LNCAP (cell line): ENCODE data around the gene CAMTA1.

Experiments
- CTCF ChIP-seq: fragments of 450-650 bp; IDR thresholded peaks from 2 replicates; pipeline ENCODE4 v1.5.1; 2017; ENCODE audit warnings: mild to moderate bottlenecking

The CAMTA1 gene

GRCh38 chr1:7442036-7442435, 656.8 kb downstream of the CAMTA1 start:
- no peak for TF ChIP-seq CTCF

GRCh38 chr1:7442918-7443317, 657.7 kb downstream of the CAMTA1 start:
- TF ChIP-seq CTCF: no peak

GRCh38 chr1:7444363-7444762, 659.1 kb downstream of the CAMTA1 start:
- no peak for TF ChIP-seq CTCF

GRCh38 chr1:7447093-7447492, 661.8 kb downstream of the CAMTA1 start:
- TF ChIP-seq CTCF: no peak

GRCh38 chr1:7447736-7448135, 662.5 kb downstream of the CAMTA1 start:
- no peak for TF ChIP-seq CTCF

- no peak for TF ChIP-seq CTCF
Measured at GRCh38 chr1:7448986-7449385, 663.7 kb downstream of the CAMTA1 start.

GRCh38 chr1:7449750-7450149, 664.5 kb downstream of the CAMTA1 start:
- TF ChIP-seq CTCF: no peak

GRCh38 chr1:7450838-7451237, 665.6 kb downstream of the CAMTA1 start:
- no peak for TF ChIP-seq CTCF
